MG63 (cell line): ENCODE data around the gene PHKB. TPM values are rescaled to one million over a fixed set of nuclear protein-coding genes. Genes with fewer than 3 reads are reported as not detected.
A peak's percentile ranks its signal among the peaks of the same experiment; 100 is the strongest.

Source experiments
- DNase-seq: peaks from one replicate; pipeline ENCODE4 v3.0.0-alpha.2; 2020
- H3K27me3 ChIP-seq: fragments of 250-450 bp; sonication (Bioruptor Pico); 2 replicates; pipeline ENCODE4 v1.5.1; 2020; ENCODE audit warnings: mild to moderate bottlenecking, moderate library complexity
- H3K36me3 ChIP-seq: fragments of 250-450 bp; sonication (Bioruptor Pico); 2 replicates; pipeline ENCODE4 v1.5.1; 2020; ENCODE audit warnings: mild to moderate bottlenecking, moderate library complexity
- H3K4me3 ChIP-seq: fragments of 250-450 bp; sonication (Bioruptor Pico); 2 replicates; pipeline ENCODE4 v1.5.1; 2020; ENCODE audit warnings: mild to moderate bottlenecking, moderate library complexity
- H3K9me3 ChIP-seq: fragments of 250-450 bp; sonication (Bioruptor Pico); 2 replicates; pipeline ENCODE4 v1.5.1; 2020; ENCODE audit warnings: mild to moderate bottlenecking, moderate library complexity
- total RNA-seq: library from RNA; depleted of rRNA; stranded (reverse); fragments of >200 nt; shearing (Covaris generic); gene quantifications from 2 replicates; pipeline ENCODE4 v1.2.3, GENCODE V29; 2014; ENCODE audit warnings: low replicate concordance

PHKB gene
- total RNA-seq, 1 experiment from 2014 or later = 11.1 TPM

GRCh38 chr16:47488051-47488450, 26.9 kb downstream of the PHKB start:
- Histone ChIP-seq H3K36me3 (no peaks in the 10 kb centered on the region), H3K9me3 (0 out of 2 replicates have a peak, but pooled peaks cover 2% of the 10 kb centered on the region), H3K27me3 (no peaks in the 10 kb centered on the region), H3K4me3 (no peak overlapping the region)
- no peak for DNase-seq

DNA sequence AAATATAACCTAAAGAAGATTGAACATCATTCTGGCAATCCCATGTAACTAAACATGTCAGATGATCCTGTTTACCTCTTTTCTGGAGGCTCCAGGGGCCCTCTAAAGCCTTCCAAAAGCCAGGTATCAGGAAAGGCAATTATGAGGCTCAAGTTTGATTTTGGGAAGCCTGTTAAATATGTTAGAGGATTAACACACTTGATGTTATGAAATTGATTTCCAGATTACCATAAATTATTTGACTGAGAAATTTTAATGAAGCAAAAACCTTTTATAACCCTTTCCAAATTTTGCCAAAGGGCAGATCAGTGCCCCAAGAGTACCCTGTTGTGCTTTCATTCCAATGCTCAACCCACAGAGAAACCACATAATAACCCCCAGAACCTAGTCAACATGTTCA, 29.3 kb downstream of the PHKB start:
- DNase-seq = no peak
- H3K9me3 ChIP-seq = 0 out of 2 replicates have a peak, but pooled peaks cover 2% of the 10 kb centered on the region
- no peaks in the 10 kb centered on the region for H3K36me3 ChIP-seq
- H3K4me3 ChIP-seq = no peak overlapping the region
- H3K27me3 ChIP-seq = no peaks in the 10 kb centered on the region

GRCh38 chr16:47492036-47492427, 30.9 kb downstream of the PHKB start:
- Histone ChIP-seq H3K4me3 (no peak overlapping the region), H3K36me3 (no peaks in the 10 kb centered on the region), H3K9me3 (0 out of 2 replicates have a peak, but pooled peaks cover 2% of the 10 kb centered on the region), H3K27me3 (no peaks in the 10 kb centered on the region)
- no peak for DNase-seq

- 0 out of 2 replicates have a peak, but pooled peaks cover 2% of the 10 kb centered on the region for H3K9me3 ChIP-seq
- no peaks in the 10 kb centered on the region for H3K27me3 ChIP-seq
- H3K4me3 ChIP-seq = no peak overlapping the region
- H3K36me3 ChIP-seq = no peaks in the 10 kb centered on the region
- DNase-seq = no peak
Measured at GRCh38 chr16:47492428-47493377, 31.6 kb downstream of the PHKB start.

DNA sequence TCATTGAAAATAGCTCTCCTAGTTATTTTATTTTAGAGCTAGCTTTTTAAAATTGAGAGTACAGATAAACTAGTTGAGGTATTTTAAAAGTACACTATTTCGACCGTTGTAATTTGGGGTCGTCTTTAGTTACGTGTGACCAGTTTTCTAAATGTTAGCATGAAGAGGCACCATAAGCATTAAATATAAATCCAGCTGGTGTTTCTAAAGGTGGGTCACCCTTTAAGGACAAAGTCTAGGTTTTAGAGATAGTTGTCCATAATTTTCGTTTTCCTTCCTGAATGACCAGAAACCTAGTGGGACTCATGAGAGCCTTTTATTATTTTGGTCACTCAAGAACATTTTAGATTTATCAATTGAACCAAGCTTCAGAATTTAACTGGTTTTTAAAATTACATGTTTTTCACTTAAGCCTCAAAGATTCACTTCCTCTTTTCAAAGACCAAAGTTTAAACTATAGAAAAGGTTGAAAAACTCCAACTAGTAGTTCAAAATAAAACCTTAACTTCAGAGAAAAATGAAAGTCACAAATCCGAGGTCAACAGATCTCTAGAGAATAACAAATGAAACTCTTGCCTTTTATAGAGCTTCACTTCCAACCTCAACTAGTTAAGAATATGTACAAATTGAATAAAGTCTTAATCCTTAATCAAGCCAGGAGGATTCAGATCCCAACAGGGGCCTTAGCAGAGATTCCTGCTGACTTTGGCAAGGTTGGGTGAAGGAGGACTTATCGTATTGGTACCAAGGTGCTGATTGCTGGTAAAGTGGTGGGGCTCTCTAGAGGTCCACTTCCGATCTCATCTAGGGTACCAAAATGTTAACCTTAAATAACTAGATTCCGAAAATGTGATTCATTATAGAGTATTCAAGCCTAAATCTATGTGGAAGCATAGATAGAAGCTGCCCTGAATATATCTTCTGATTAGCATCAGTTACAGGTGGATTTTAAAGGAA, 32.5 kb downstream of the PHKB start:
- no peaks in the 10 kb centered on the region for H3K36me3 ChIP-seq
- H3K9me3 ChIP-seq = 0 out of 2 replicates have a peak, but pooled peaks cover 2% of the 10 kb centered on the region
- H3K27me3 ChIP-seq = no peaks in the 10 kb centered on the region
- DNase-seq = no peak
- H3K4me3 ChIP-seq = no peak overlapping the region

- no peak overlapping the region for H3K4me3 ChIP-seq
- H3K36me3 ChIP-seq = no peaks in the 10 kb centered on the region
- DNase-seq = no peak
- H3K27me3 ChIP-seq = no peaks in the 10 kb centered on the region
- H3K9me3 ChIP-seq = no peaks in the 10 kb centered on the region
Measured at GRCh38 chr16:47499080-47499699, 38.1 kb downstream of the PHKB start.

DNA sequence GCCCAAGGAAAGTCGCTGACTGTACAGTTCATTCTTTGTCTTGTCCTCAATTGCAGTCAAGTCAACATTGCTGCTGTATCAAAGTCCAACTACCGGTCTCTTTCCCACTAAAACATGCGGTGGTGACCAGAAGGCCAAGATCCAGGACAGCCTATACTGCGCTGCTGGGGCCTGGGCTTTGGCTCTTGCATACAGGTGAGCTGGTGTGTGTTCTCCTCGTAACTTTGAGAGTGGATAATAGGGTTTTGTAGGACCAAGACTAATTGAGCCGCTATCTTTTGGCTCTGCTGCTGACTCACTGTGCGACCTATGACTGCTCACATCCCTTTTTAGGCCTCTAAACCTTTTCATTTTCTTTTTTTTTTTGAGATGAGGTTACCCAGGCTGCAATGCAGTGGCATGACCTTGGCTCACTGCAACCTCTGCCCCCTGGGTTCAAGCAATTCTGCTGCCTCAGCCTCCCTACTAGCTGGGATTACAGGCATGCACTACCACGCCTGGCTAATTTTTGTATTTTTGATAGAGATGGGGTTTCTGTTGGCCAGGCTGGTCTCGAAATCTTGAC, 38.7 kb downstream of the PHKB start:
- Histone ChIP-seq H3K36me3 (no peaks in the 10 kb centered on the region), H3K4me3 (no peak overlapping the region), H3K9me3 (no peaks in the 10 kb centered on the region), H3K27me3 (no peaks in the 10 kb centered on the region)
- no peak for DNase-seq

DNA sequence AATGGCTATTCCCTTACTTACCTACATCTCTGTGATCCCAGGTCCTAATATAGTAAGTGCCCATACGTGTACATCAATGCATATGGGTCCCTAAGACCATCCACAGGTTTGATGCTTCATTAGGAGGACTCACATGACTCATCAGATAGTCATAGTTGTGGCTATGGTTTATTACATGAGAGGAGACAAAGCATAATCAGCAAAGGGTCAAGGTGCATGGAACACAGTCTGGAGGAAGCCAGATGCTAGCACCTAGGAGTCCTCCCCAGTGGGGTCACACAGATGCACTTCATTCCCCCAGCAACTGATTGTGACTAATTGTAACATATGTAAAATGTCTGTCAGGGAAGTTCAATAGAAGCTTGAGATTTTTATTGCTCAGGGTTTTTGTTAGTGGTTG, 42.8 kb downstream of the PHKB start:
- Histone ChIP-seq H3K4me3 (no peak overlapping the region), H3K27me3 (no peaks in the 10 kb centered on the region), H3K36me3 (no peaks in the 10 kb centered on the region), H3K9me3 (no peaks in the 10 kb centered on the region)
- no peak for DNase-seq

- no peak for DNase-seq
- no peaks in the 10 kb centered on the region for H3K9me3 ChIP-seq
- no peaks in the 10 kb centered on the region for H3K27me3 ChIP-seq
- H3K4me3 ChIP-seq = no peak overlapping the region
- H3K36me3 ChIP-seq = no peaks in the 10 kb centered on the region
Measured at GRCh38 chr16:47504599-47504998, 43.5 kb downstream of the PHKB start.

GRCh38 chr16:47506800-47507199, 45.7 kb downstream of the PHKB start:
- H3K27me3 ChIP-seq = no peaks in the 10 kb centered on the region
- H3K4me3 ChIP-seq = no peak overlapping the region
- DNase-seq = no peak
- H3K36me3 ChIP-seq = no peaks in the 10 kb centered on the region
- no peaks in the 10 kb centered on the region for H3K9me3 ChIP-seq

- H3K27me3 ChIP-seq = no peaks in the 10 kb centered on the region
- H3K4me3 ChIP-seq = no peak overlapping the region
- DNase-seq = no peak
- H3K9me3 ChIP-seq = no peaks in the 10 kb centered on the region
- H3K36me3 ChIP-seq = no peaks in the 10 kb centered on the region
Measured at GRCh38 chr16:47507701-47508100, 46.6 kb downstream of the PHKB start.

- no peaks in the 10 kb centered on the region for H3K27me3 ChIP-seq
- H3K9me3 ChIP-seq = no peaks in the 10 kb centered on the region
- peak; percentile 21 for DNase-seq
- H3K4me3 ChIP-seq = no peak overlapping the region
- no peaks in the 10 kb centered on the region for H3K36me3 ChIP-seq
Measured at GRCh38 chr16:47511882-47512281, 50.8 kb downstream of the PHKB start.

GRCh38 chr16:47519037-47519436, 57.9 kb downstream of the PHKB start:
- no peak overlapping the region for H3K4me3 ChIP-seq
- no peaks in the 10 kb centered on the region for H3K36me3 ChIP-seq
- H3K27me3 ChIP-seq = no peaks in the 10 kb centered on the region
- no peak for DNase-seq
- H3K9me3 ChIP-seq = no peaks in the 10 kb centered on the region

DNA sequence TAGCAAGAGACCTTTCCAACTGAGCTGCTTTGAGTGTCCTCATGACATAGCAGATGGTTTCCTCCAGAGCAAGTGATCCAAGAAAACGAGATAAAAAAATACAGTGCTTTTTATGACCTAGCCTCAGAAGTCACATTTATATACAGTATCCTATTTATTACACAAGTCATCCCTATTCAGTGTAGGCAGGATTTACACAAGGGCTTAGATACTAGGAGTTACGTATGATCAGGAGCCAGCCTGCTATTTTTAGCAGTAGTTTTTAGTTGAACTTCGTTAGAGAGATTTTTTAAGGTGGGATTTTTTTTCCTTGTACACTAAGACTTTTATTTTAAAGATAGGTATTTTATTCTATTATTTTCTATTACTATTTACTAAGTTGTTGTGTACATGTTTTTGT, 58.4 kb downstream of the PHKB start:
- no peaks in the 10 kb centered on the region for H3K9me3 ChIP-seq
- no peaks in the 10 kb centered on the region for H3K36me3 ChIP-seq
- H3K27me3 ChIP-seq = no peaks in the 10 kb centered on the region
- no peak overlapping the region for H3K4me3 ChIP-seq
- no peak for DNase-seq

GRCh38 chr16:47519996-47520679, 59.0 kb downstream of the PHKB start:
- DNase-seq = no peak
- no peaks in the 10 kb centered on the region for H3K9me3 ChIP-seq
- no peaks in the 10 kb centered on the region for H3K36me3 ChIP-seq
- no peak overlapping the region for H3K4me3 ChIP-seq
- no peaks in the 10 kb centered on the region for H3K27me3 ChIP-seq
